HL-60/S4 treated with retinoic acid at 250 ng/mL for 4 days and 3 days (cell line): ENCODE results near the gene WIPF2.

Source experiments
- in situ Hi-C: fragments of 300-500 bp; cut with MboI; formaldehyde crosslinking; loops from 2 replicates; pipeline ENCODE4 v1.7.0; 2022; ENCODE audit warnings: low sequenced_read_pairs

WIPF2 gene

DNA sequence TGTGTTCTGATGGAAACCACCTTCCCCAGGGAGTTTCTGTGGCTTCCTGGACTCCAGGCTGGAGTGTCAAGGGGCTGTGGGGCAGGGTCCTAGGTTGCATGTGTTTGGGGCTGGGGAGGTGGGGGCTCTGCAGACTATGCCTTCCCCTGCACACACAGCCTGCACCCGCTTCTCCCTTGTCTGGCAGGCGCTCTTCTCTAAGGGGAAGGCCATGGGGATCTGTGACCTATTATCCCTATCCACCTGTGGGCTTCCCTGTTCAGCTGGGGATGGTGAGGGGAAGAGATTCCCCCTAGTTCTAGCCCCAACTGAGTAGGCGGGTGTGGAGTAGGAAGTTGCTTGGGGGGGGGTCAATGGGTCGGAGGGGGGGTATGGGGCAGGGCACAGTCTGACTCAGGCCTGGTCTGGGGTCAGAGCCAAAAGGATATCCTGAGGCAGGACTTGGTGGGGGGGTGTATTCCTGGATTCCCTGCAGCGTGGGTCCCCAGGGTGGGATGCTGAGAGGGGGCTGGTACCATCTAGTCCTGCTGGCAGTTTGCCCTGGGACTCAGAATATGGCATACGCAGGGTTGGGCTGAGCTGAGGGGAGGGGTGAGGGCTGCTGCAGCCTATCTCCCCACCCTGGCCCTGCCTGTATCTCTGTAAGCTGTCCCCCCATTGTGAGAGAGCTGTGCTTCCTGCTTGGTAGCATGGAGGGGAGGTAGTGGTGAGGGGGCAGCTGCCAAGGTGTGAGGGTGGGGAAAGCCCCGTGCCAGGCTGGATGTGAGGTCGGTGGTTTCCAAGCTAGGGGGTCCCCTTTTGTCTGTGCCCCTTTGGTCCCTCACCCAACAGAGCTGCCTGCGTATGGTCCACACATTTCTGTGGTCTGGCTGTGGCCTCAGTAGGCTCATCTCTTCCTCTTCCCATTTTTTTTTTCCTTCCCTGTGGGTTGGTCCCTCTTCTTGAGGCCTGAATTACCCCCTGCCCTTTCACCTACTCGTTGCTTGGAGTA is 104.6 kb downstream of the WIPF2 start:
- in situ Hi-C loops: no loop called here

DNA sequence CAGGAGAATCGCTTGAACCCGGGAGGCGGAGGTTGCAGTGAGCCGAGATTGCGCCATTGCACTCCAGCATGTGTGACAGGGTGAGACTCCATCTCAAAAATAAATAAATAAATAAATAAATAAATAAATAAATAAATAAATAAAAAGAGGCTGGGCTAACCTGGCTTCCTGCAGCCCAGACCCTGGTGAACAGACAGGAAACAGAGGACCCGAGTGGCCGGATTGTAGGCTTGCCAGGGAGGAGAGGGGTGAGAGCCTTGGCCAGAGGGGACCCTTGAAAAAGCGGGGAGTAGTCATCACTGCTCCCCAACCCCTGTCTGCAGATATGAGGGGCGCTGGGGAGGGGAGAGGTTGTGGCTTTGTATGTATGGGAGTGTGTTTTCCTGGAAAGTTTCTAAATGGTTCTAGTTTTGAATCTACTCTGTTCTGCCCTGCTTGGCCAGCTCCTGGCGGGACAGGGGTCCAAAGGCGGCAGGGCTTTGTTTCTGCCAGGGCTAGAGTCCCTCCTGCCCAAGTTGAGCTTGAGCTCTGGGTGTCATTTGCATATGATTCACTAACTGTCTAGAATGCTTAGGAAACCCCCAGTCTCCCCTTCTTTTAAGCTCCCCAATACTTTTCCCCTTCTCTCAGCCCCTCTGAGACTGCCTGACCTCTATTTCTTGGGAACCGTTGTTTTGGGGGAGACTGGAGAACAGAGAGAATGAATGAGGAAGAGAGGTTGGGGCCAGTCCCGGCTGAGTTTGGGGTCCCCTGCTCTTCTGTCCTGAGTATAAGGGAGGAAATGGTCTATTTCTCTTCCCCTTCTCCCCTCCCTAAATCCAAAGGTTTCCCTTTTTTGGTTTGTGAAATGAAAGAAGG is 106.3 kb downstream of the WIPF2 start:
- in situ Hi-C loops: no loop called here

DNA sequence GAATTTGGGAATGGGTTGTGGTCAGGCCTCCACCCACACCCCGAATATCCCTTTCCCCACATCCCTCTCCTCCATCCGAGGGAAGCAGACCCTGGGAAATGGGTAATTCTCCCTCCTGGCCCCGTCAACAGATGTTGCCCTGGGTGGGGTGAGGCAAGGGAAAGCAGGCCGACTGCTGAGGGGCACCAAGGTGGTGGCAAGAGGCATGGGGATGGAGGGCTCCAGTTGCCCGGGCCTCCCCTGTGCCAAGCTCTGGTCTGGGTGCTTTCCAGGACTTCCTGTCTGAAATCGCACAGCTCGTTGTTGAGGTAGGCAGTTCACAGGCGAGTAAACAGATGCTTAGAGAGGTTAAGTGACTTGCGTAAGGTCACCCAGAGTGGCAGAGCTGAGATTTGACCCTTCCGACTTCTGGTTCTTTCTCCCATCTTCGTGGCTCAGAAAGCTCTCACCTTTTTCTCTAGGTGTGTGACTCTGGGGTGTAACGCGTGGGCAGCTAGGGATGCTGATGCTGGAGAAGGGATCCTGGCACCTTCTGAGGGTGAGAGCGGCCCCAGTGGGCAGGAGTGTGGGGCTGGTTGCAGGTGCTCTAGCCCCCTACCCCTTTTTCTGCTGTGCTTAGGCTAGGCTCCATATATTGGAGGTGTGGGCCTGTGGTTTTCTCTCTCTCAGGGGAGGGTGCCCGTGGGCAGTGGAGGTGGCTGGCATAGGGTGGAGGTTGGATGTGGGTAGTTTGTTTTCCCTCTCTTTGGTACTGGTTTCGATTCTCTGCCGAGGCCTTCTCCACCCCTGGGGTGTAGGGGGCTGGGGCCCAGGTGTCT is 107.1 kb downstream of the WIPF2 start:
- in situ Hi-C loops: no loop called here

DNA sequence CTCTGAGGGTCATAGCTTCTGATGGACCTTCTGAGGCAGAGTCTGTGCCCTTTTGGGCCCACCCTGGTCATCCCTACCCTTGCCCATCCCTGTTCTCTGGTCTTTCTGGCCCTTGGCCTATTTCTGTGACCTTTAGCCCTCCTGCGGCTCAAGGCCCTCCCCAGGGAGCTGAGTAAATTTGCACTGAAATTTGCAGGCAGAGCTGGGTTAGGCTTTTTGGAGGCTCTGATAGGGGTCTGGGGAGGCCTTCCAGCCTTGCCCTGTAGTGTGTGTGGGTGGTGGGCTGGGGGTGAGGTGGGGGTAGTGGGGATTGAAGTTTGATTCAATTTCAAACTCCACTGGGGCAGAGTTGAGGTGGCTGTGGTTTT is 107.7 kb downstream of the WIPF2 start:
- in situ Hi-C loops: no loop called here

DNA sequence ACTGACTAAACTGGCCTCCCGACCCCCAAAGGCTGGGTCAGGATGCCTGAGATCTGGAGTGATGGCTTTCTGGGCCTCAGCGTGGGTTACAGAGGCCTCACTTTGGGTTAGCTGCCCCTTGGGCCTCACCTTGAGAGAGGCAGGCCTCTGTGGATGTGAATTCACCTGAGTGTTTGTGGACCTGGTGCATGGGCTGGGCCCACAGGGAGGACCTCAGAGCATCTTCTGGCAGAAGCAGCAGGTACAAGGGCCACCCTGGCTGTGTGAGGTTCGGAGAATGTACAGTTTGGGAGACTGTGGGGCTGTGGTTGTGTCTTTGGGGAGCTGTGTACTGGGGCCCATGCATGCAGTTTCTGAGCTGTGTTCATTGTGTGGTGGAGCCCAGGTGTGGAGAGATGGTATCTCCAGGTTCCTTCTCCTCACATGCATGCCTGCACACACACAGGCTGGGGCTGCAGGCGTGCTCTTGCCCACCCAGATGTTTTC is 108.2 kb downstream of the WIPF2 start:
- in situ Hi-C loops: no loop called here

DNA sequence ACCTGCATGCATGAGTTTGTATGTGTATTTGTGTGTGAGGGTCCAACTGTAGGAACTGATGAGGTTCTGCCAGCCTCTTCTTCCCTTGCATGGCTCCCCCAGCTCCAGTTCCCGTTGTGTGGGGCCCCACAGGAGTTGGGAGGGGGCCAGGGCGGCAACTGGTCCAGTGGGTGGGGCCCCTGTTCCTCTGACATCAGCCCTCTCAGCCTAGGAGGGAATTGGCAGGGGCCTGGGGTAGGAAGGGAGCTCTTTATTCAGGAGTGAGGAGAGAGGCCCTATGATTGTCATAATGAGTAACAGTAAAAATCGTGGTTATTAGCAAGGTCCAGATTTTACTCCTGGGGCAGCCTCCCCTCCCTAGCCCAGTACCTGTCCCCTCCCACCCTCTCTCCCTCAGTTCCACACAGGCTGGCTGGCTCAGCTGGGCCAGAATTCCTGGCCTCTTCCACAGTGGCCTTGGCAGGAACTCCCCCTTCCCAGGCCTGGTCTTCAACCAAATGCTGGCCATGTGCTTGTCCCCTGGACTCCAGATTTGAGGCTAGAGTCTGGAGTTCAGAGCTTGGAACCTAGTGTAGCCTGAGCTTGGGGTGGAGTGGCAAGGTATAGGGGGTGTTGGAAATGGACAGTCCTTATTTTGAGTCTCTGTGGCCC is 108.8 kb downstream of the WIPF2 start:
- in situ Hi-C loops: no loop called here

DNA sequence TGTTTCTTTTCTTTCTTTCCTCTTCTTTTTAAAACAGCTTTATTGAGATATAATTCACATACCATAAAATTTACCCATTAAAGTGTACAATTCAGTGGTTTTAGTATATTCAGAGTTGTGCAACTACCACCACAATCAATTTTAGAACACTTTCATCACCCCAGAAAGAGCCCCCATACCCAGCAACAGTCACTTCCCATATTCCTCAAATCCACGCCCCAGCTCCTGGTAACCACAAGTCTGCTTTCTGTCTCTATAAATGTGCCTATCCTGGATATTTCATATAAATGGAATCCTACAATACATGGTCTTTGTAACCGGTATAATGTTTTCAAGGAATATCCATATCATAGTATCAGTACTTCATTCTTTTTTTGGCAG is 109.3 kb downstream of the WIPF2 start:
- in situ Hi-C loops: no loop called here

DNA sequence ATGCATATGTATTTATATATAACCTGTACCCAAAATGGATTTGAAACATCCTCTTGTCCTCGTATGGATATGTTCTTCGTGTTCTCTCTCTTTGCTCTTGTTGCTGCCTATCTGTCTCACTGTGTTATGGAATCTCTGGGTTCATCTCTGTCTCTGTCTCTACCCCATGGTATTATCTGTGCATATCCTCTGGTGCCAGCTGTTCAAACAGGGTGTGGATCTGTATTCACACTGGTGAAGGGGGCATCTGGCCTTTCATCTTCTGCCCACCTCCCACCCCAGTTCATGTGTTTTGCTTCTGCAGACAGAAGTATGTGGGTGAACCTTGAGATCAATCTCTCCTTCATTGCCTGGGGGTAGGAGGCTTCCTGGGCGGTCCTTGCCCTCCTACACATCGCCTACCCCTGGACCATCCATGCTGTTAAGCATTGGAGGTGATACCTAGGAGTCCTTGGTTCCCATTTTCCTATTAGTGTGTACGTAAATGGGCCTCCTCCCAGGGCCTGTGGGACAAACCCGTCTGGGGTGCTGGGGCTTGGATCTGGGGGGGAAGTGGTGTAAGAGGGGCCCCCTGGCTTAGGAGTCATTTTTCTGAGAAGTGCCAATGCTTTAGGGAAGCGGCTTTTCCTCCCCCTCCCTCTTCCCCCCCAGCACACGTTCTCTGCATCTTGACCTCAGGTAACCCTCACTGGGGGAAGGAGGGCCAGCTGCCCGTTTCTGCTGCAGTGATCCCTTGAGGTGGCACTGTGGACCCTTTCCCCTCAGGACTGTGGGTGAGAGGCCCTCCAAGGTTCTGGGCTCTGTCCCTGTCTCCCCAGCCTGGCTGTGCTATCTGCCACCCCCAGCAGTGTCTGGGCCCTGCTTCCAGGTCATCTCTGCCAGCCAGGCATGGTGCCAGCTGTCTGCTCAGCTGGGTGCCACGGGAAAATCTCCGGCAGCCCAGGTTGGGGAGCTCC is 111.0 kb downstream of the WIPF2 start:
- in situ Hi-C loops: no loop called here

DNA sequence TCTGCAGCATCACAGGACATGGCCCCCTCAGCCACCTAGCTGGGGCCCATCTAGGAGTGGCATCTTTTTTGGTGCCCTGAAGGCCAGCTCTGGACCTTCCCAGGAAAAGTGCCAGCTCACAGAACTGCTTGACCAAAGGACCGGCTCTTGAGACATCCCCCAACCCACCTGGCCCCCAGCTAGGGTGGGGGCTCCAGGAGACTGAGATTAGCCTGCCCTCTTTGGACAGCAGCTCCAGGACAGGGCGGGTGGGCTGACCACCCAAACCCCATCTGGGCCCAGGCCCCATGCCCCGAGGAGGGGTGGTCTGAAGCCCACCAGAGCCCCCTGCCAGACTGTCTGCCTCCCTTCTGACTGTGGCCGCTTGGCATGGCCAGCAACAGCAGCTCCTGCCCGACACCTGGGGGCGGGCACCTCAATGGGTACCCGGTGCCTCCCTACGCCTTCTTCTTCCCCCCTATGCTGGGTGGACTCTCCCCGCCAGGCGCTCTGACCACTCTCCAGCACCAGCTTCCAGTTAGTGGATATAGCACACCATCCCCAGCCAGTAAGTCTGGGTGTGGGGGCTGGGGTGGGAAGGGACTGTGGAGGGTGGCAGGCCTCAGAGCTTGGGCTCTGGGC is 111.9 kb downstream of the WIPF2 start:
- in situ Hi-C loops: no loop called here

DNA sequence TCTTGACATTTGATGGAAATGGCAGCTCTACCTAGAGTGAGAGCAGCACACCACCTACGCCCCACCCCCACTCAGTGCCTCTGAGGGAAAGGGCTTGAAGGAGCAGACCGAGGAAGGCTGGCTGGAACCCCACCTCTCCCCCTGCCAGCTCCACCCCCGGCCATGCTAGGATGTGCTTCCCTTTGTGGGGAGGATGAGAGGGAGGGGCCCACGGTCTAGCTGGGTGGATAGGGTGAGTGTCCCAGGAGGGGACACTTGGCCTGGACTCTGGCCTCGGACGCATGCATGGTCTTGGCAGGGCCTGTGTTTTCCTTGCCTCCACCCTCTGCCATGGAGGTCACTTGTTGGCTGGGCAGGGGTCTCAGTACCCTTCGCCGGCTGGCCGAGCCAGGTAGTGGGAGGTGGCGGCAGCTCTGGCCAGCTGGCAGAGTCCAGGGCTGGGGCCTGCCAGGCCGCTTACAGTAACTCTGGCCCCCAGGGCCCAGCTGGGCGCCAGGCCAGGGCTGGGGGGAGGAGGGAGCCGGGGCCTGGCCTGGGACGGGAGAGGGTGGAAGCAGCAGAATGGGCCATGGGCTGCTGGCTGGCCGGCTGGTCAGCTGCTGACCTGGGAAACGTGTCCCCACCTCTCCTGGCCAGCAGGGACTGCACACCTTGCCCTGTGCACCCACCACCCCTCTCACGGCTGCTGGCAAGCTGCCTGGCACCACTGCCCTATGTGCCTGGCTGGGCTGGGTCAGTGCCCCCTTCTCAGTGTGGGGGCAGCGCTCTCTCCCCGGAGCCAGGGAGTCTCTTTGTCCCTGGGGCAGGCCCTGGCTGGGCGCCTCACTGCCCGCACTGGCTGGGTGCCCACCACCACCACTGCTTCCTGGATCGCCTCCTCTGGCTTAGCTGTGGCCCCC is 112.9 kb downstream of the WIPF2 start:
- in situ Hi-C loops: no loop called here
